Kidney capillary endothelial cell (primary cell): ENCODE measurements around the gene ARX.

Source experiments
- DNase-seq: peaks from one replicate; pipeline ENCODE4 v3.0.0-alpha.2; 2018; ENCODE audit warnings: low spot score

The ARX gene

GRCh38 chrX:25001808-25002660 lies 13.7 kb downstream of the ARX start:
- no peak for DNase-seq

GRCh38 chrX:24999511-24999910 lies 16.3 kb downstream of the ARX start:
- no peak for DNase-seq

GRCh38 chrX:24996096-24996709 lies 19.6 kb downstream of the ARX start:
- DNase-seq = no peak

DNA sequence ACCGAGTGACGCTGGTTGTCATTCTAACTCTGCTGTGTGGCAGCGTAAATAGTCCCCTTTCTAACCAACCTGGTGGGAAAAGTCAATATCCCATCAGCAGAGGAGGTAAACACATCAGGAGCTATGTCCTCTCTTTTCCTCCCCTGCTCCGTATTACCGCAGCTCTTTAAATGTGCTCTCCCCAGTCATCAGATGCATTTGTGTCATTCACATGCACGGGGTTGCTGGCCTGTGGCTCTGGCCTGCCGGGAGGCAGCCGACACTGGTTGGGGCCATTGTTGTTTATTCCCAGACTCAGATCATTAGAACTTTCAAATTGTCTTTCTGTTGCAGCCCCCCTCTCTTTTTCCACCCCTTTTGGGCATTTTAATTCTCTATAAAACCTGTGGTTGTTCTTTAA lies 21.9 kb downstream of the ARX start:
- DNase-seq = no peak

GRCh38 chrX:24990535-24990934 lies 25.2 kb downstream of the ARX start:
- no peak for DNase-seq

GRCh38 chrX:24988314-24988713 lies 27.5 kb downstream of the ARX start:
- DNase-seq = no peak

DNA sequence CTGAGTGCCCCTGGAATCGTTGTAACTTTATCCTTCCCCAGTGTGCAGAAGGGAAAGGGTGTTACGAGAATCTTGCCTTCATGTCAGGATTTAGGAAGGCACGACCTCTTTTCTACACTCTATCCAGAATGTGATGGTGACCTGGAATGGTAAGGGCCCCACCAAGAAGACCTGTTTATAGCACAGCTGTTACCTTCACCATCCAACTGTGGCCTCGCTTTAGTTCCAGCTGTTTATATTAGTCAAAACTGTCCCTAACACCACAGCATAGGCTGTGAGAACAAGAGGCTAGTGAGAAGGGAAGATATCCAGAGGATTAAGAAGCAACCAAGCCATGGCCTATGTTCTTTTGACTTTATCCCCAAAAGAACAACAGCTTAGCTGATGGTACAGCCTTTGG lies 28.0 kb downstream of the ARX start:
- DNase-seq = no peak

DNA sequence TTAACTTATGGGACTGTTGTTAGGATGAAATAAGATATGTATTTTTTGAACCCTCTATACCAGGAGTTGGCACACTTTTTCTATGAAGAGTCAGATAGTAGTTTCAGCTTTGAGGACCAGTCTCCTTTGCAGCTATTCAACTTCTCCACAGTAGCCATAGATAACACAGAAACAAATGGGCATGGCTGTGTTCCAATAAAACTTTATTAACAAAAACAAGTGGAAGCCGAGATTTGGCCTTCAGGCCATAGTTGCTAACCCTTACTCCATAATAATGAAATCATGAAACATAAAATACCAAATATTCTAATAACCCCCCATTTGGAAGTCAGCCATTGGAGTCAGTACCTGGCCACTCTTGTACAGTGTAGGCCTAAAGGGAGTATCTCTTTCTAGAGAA lies 30.6 kb downstream of the ARX start:
- DNase-seq = no peak

GRCh38 chrX:24983931-24984330 lies 31.8 kb downstream of the ARX start:
- no peak for DNase-seq

- no peak for DNase-seq
Measured at GRCh38 chrX:24982306-24982965, 33.3 kb downstream of the ARX start.

DNA sequence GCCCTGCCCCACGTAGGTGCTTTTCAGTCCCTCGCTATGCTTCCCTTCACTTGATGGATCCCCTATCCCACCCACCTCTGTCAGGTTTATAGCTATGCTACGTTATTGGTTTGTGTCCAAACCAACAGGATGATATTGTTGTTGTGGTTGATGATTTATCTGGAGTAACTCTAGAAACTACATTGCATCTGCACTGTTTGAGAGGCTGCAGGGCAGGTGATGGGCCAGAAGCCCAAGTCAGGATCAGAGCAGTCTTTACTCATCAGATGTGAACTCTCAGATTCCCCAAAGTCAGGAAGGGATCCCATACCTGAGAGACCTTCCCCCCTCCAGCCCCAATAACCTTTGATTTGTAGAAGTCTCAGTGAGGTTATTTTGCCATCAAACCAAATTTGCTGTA lies 34.7 kb downstream of the ARX start:
- no peak for DNase-seq

GRCh38 chrX:24979081-24979480 lies 36.7 kb downstream of the ARX start:
- no peak for DNase-seq

DNA sequence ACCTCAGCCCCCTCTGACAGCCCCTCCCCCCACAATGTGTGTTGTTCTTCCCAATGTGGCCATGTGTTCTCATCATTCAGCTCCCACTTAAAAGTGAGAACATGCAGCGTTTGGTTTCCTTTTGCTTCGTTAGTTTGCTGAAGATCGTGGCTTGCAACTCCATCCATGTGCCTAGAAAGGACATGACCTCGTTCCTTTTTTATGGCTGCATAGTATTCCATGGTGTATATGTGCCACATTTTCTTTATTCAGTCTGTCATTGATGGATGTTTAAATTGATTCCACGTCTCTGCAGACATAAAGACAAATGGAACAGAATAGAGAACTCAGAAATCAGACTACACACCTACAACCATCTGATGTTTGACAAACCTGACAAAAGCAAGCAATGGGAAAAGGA lies 46.0 kb downstream of the ARX start:
- DNase-seq = no peak

DNA sequence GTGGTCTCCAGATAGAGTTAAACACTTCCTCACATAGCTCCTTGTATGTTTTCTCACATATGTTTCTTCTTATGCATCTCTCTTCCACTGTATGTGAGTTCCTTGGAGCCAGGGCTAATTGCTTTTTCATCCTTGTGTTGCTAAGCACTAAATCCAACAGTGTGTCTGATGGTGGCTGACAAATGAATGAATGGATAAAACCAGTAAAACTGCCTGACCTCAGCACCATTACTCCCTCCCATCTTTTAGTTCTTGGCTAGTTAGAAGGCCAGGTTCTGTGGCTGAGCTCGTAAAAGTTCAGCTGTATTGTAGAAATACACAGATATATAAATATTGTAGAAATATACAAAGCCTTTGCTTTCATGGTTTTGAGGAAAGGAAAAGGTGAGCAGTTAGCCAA lies 50.4 kb downstream of the ARX start:
- DNase-seq = no peak

DNA sequence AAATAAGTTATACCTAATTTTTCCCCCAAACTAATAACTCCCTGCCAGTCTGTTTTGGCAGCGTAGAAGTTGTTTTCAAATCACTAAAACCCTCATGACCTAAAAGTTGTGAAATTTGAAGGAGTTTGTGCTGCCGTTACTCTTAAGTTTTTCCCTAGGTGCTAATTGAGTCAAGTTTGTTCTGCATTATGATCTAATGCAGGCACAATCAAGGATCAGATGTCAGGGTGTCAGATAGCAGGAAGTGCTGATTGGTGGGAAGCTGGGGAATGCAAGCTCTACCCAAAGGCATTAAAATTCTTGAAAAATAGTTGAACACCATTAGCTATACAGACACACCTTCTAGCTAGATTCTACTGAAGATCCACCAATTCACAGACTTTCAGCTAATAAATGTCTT lies 51.9 kb downstream of the ARX start:
- no peak for DNase-seq

GRCh38 chrX:24961809-24962208 lies 54.0 kb downstream of the ARX start:
- no peak for DNase-seq

DNA sequence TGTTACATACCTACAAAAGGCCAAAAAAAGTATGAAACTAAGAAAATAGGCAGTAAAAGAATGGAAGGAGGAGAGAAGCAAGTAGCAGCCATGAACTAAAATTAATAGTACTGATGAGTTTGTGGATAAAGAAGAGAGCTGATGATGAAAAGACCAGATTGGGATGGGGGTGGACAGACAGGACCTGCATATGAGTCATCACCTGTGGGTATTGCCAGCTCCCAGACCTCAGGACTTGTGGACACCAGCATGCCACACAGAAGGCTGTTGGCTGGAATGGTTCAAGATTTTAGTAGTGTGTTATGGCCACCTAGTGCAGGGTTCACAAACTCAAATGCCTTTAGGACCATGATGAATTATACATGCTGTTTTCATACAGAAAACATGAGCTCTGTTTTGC lies 58.9 kb downstream of the ARX start:
- no peak for DNase-seq

GRCh38 chrX:24955372-24955930 lies 60.3 kb downstream of the ARX start:
- no peak for DNase-seq

DNA sequence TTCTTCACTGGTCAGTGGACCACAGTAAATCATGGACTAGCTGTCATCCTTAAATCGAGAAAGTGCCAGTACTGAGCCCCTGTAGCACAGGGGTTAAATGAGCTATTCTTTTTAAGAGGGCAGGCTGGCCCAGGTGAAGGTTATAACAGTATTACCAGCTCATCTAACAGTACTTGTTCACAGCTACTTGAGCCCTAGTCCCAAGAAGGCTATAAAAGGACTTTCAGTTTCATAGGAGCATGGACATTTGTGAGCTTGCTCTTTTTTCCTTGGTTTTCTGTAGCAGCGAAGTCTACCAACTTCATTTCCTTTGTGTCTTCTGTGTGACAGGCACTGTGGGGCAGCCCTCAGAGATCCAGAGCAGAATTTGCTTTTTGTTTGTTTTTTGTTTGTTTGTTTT lies 61.0 kb downstream of the ARX start:
- DNase-seq = no peak
